Endothelial cell of umbilical vein (primary cell): Measurements from ENCODE around the gene ATP1B1.

Experiments
- EZH2 ChIP-seq: IDR thresholded peaks from 2 replicates; pipeline ENCODE4 v1.6.1; 2012; ENCODE audit warnings: borderline replicate concordance, low read depth, mild to moderate bottlenecking, moderate library complexity, low read length, inconsistent platforms; ENCODE audit not compliant: severe bottlenecking
- FOS ChIP-seq: IDR thresholded peaks from 2 replicates; pipeline ENCODE4 v1.6.1; 2011; ENCODE audit warnings: mild to moderate bottlenecking, low read length, moderate library complexity, borderline replicate concordance; ENCODE audit not compliant: insufficient read depth
- GATA2 ChIP-seq: IDR thresholded peaks from 2 replicates; pipeline ENCODE4 v1.7.0; 2011; ENCODE audit warnings: low read depth, mild to moderate bottlenecking, moderate library complexity, mixed read lengths, low read length; ENCODE audit not compliant: insufficient read length, insufficient read depth
- POLR2A ChIP-seq: IDR thresholded peaks from 2 replicates; pipeline ENCODE4 v1.6.1; 2012; ENCODE audit warnings: low read depth, mild to moderate bottlenecking, control low read depth, low read length
- POLR2AphosphoS5 ChIP-seq: IDR thresholded peaks from 2 replicates; pipeline ENCODE4 v1.6.1; 2012; ENCODE audit warnings: low read depth, mild to moderate bottlenecking, control low read depth, low read length, moderate library complexity; ENCODE audit not compliant: insufficient read depth
- TF ChIP-seq, protein P1 (sequence below), 2 donors: IDR thresholded peaks; 1 replicate in 1 of 2; 2 replicates in 1 of 2; pipeline ENCODE4 v1.5.1; 2011; ENCODE audit warnings: low read length in 2 of 2, mild to moderate bottlenecking in 2 of 2, moderate library complexity in 2 of 2, control low read depth in 1 of 2, inconsistent platforms in 1 of 2, low read depth in 1 of 2; ENCODE audit not compliant: insufficient read depth in 1 of 2; ENCODE audit errors: extremely low read depth in 1 of 2
- TF ChIP-seq, protein P2 (sequence below): IDR thresholded peaks from 2 replicates; pipeline ENCODE4 v1.6.1; 2011; ENCODE audit not compliant: insufficient read depth, insufficient read length

DNA sequence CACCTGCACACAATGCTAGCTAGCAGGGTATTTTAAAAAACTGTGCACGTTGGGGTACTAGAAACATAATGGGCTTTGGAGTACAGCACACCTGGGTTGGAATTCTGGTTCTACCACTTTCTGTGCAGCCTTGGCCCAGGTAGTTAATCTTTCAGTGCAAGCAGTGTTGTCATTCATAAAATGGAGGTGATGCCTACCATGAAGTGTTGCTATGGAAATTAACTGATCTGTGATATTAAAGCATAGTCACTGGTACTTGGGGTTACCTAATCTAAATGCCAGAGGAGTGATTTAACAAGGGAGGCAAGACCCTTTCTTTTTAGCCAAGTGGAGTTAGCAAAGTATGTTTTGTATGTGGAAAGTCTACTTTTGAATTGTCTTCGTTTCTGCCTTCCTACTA is 18.0 kb downstream of the ATP1B1 start:
- TF ChIP-seq, protein P1, sequence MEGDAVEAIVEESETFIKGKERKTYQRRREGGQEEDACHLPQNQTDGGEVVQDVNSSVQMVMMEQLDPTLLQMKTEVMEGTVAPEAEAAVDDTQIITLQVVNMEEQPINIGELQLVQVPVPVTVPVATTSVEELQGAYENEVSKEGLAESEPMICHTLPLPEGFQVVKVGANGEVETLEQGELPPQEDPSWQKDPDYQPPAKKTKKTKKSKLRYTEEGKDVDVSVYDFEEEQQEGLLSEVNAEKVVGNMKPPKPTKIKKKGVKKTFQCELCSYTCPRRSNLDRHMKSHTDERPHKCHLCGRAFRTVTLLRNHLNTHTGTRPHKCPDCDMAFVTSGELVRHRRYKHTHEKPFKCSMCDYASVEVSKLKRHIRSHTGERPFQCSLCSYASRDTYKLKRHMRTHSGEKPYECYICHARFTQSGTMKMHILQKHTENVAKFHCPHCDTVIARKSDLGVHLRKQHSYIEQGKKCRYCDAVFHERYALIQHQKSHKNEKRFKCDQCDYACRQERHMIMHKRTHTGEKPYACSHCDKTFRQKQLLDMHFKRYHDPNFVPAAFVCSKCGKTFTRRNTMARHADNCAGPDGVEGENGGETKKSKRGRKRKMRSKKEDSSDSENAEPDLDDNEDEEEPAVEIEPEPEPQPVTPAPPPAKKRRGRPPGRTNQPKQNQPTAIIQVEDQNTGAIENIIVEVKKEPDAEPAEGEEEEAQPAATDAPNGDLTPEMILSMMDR (IDR thresholded peaks at IDR 0.05; ENCODE audit: extremely low read depth in 1 of 2, insufficient read depth in 1 of 2, low read depth in 1 of 2, low read length in 2 of 2), result no peak
- TF ChIP-seq EZH2 (no peak), POLR2A (no peak), POLR2AphosphoS5 (no peak), GATA2 (no peak), FOS (no peak)
- TF ChIP-seq, protein P2, sequence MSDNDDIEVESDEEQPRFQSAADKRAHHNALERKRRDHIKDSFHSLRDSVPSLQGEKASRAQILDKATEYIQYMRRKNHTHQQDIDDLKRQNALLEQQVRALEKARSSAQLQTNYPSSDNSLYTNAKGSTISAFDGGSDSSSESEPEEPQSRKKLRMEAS, result no peak
